Liver (tissue), 9 donors: ENCODE measurements around the gene CASP3. TPM values are rescaled to one million over a fixed set of nuclear protein-coding genes. Genes with fewer than 3 reads are reported as not detected.

Experiments used
- DNase-seq: peaks from one replicate; pipeline ENCODE4 v3.0.0-alpha.2; 2017; ENCODE audit warnings: low spot score
- H3K27ac ChIP-seq, 2 donors: one replicate each; pipeline ENCODE4 v1.7.0; 2013; ENCODE audit warnings: inconsistent platforms in 2 of 2, low read length in 2 of 2, control low read depth in 1 of 2, low read depth in 1 of 2, mild to moderate bottlenecking in 1 of 2
- H3K27me3 ChIP-seq, 4 donors: one replicate each; pipeline versions ENCODE4 v1.6.1 to v1.7.0; 2013; ENCODE audit warnings: low read length in 3 of 4, inconsistent platforms in 1 of 4, mild to moderate bottlenecking in 1 of 4, moderate library complexity in 1 of 4; ENCODE audit not compliant: control insufficient read depth in 4 of 4, insufficient read depth in 4 of 4
- H3K36me3 ChIP-seq, 4 donors: one replicate each; pipeline versions ENCODE4 v1.6.1 to v1.7.0; 2013; ENCODE audit warnings: low read length in 3 of 4, mild to moderate bottlenecking in 3 of 4, low read depth in 1 of 4, moderate library complexity in 1 of 4; ENCODE audit not compliant: control insufficient read depth in 4 of 4, insufficient read depth in 3 of 4
- H3K4me1 ChIP-seq, 4 donors: one replicate each; pipeline versions ENCODE4 v1.6.1 to v1.7.0; 2013; ENCODE audit warnings: low read length in 3 of 4, mild to moderate bottlenecking in 3 of 4, moderate library complexity in 1 of 4; ENCODE audit not compliant: control insufficient read depth in 4 of 4, insufficient read depth in 4 of 4
- H3K4me3 ChIP-seq, 3 donors: one replicate each; pipeline versions ENCODE4 v1.6.1 to v1.7.0; 2013; ENCODE audit warnings: low read length in 3 of 3, control low read depth in 1 of 3, low read depth in 1 of 3, mild to moderate bottlenecking in 1 of 3
- H3K9ac ChIP-seq, 2 donors: one replicate each; pipeline ENCODE4 v1.7.0; 2013; ENCODE audit warnings: low read length in 2 of 2, mild to moderate bottlenecking in 2 of 2, moderate library complexity in 2 of 2, control low read depth in 1 of 2, low read depth in 1 of 2
- H3K9me3 ChIP-seq, 4 donors: one replicate each; pipeline versions ENCODE4 v1.6.1 to v1.7.0; 2013; ENCODE audit warnings: low read length in 3 of 4; ENCODE audit not compliant: control insufficient read depth in 4 of 4
- EGR1 ChIP-seq, 2 donors: IDR thresholded peaks; 2 replicates each; pipeline ENCODE4 v1.6.1; 2016 to 2018; ENCODE audit warnings: antibody characterized with exemption in 2 of 2, low read depth in 2 of 2
- FOXA1 ChIP-seq: IDR thresholded peaks from 2 replicates; pipeline ENCODE4 v1.6.1; 2016; ENCODE audit warnings: antibody characterized with exemption
- FOXA2 ChIP-seq: IDR thresholded peaks from 2 replicates; pipeline ENCODE4 v1.6.1; 2016; ENCODE audit warnings: antibody characterized with exemption
- HNF4A ChIP-seq, 2 donors: conservative IDR thresholded peaks; 2 replicates each; pipeline ENCODE4 v1.6.1; 2016; ENCODE audit warnings: antibody characterized with exemption in 2 of 2, mild to moderate bottlenecking in 2 of 2
- HNF4G ChIP-seq: IDR thresholded peaks from 2 replicates; pipeline ENCODE4 v1.6.1; 2016; ENCODE audit warnings: antibody characterized with exemption
- JUND ChIP-seq, 2 donors: IDR thresholded peaks; 2 replicates each; pipeline ENCODE4 v1.6.1; 2016; ENCODE audit warnings: antibody characterized with exemption in 2 of 2
- NR2F2 ChIP-seq: IDR thresholded peaks from 2 replicates; pipeline ENCODE4 v1.6.1; 2016; ENCODE audit warnings: antibody characterized with exemption
- RAD21 ChIP-seq, 2 donors: IDR thresholded peaks; 2 replicates each; pipeline ENCODE4 v1.6.1; 2016; ENCODE audit warnings: antibody characterized with exemption in 2 of 2, mild to moderate bottlenecking in 2 of 2
- RXRA ChIP-seq, 2 donors: IDR thresholded peaks; 2 replicates each; pipeline ENCODE4 v1.6.1; 2017 to 2018; ENCODE audit warnings: antibody characterized with exemption in 2 of 2, mild to moderate bottlenecking in 1 of 2
- TAF1 ChIP-seq: conservative IDR thresholded peaks from 2 replicates; pipeline ENCODE4 v1.6.1; 2016; ENCODE audit warnings: antibody characterized with exemption, mild to moderate bottlenecking
- YY1 ChIP-seq: IDR thresholded peaks from 2 replicates; pipeline ENCODE4 v1.6.1; 2016; ENCODE audit warnings: antibody characterized with exemption, mild to moderate bottlenecking
- WGBS: extraction: QIAGEN DNeasy Blood & Tissue Kit; methylation state at CpG from one replicate; pipeline ENCODE4 v1.1.7; 2013; 5-methylcytosine and 5-hydroxymethylcytosine counted together
- polyA plus RNA-seq, 2 donors: library from polyadenylated mRNA; stranded (reverse) in 1 of 2; unstranded in 1 of 2; fragments of 200-250 nt in 1 of 2; fragments of >200 nt in 1 of 2; fragmentation: Nextera tagmentation in 1 of 2; extraction: Ambion mirVana in 1 of 2; gene quantifications; one replicate each; pipeline versions ENCODE4 v1.2.1 to v1.2.3, GENCODE V29; 2013 to 2015
- total RNA-seq, 2 donors: library from RNA; depleted of rRNA; stranded (reverse); fragments of >200 nt; gene quantifications; one replicate each; pipeline ENCODE4 v1.2.3, GENCODE V29; 2014
- TF ChIP-seq, protein P1 (sequence below): IDR thresholded peaks from 2 replicates; pipeline ENCODE4 v1.6.1; 2016; ENCODE audit warnings: antibody characterized with exemption
- TF ChIP-seq, protein P2 (sequence below): IDR thresholded peaks from 2 replicates; pipeline ENCODE4 v1.6.1; 2016; ENCODE audit warnings: antibody characterized with exemption
- TF ChIP-seq, protein P3 (sequence below): IDR thresholded peaks from 2 replicates; pipeline ENCODE4 v1.6.1; 2016; ENCODE audit warnings: antibody characterized with exemption
- TF ChIP-seq, protein P4 (sequence below): fragments of 150-350 bp; IDR thresholded peaks from 2 replicates; pipeline ENCODE4 v1.5.1; 2017; ENCODE audit warnings: improper control_type of control experiment, low read depth, low read length; ENCODE audit not compliant: missing input control
- donor health status: healthy.
- donor health status: healthy.
- donor health status: healthy.
- donor health status: healthy.
- donor health status: healthy.

The CASP3 gene
- total and polyA plus RNA-seq, 4 donors = 7.8 to 30.1 (median 11.8) TPM

DNA sequence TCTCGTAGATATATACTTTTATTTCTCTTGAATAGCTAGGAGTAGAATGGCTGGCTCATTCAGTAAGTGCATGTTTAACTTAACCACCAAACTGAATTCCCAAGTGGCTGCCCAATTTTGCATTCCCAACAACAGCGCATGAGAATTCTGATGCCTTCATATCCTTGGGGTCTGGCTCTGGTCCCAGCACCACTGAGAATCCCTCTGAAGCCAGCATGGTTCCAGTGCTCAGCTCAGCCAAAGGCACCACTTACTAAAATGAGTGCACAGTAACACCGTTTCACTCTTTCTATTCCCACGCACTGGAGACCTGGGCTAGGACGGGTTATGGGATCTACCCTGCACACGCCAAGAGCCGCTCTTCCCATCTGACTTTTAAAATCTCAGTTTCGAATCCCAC is 60.4 kb downstream of the CASP3 start:
- Histone ChIP-seq H3K9me3 (no peaks in the 10 kb centered on the region), H3K36me3 (no peaks in the 10 kb centered on the region), H3K27ac (no peak overlapping the region), H3K9ac (no peak overlapping the region), H3K4me3 (no peak overlapping the region), H3K4me1 (no peaks in the 10 kb centered on the region), H3K27me3 (no peaks in the 10 kb centered on the region)
- no peak for DNase-seq
- WGBS = 93% methylated on average over 8 of the region's 8 CpGs
- TF ChIP-seq, protein P1, sequence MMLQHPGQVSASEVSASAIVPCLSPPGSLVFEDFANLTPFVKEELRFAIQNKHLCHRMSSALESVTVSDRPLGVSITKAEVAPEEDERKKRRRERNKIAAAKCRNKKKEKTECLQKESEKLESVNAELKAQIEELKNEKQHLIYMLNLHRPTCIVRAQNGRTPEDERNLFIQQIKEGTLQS = no peak
- no peak for TF ChIP-seq FOXA1
- TF ChIP-seq, protein P2, sequence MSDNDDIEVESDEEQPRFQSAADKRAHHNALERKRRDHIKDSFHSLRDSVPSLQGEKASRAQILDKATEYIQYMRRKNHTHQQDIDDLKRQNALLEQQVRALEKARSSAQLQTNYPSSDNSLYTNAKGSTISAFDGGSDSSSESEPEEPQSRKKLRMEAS = no peak
- no peak for TF ChIP-seq RXRA (IDR thresholded peaks at IDR 0.05)
- TF ChIP-seq, protein P3, sequence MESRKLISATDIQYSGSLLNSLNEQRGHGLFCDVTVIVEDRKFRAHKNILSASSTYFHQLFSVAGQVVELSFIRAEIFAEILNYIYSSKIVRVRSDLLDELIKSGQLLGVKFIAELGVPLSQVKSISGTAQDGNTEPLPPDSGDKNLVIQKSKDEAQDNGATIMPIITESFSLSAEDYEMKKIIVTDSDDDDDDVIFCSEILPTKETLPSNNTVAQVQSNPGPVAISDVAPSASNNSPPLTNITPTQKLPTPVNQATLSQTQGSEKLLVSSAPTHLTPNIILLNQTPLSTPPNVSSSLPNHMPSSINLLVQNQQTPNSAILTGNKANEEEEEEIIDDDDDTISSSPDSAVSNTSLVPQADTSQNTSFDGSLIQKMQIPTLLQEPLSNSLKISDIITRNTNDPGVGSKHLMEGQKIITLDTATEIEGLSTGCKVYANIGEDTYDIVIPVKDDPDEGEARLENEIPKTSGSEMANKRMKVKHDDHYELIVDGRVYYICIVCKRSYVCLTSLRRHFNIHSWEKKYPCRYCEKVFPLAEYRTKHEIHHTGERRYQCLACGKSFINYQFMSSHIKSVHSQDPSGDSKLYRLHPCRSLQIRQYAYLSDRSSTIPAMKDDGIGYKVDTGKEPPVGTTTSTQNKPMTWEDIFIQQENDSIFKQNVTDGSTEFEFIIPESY = no peak
- no peak for TF ChIP-seq JUND (IDR thresholded peaks at IDR 0.05)

DNA sequence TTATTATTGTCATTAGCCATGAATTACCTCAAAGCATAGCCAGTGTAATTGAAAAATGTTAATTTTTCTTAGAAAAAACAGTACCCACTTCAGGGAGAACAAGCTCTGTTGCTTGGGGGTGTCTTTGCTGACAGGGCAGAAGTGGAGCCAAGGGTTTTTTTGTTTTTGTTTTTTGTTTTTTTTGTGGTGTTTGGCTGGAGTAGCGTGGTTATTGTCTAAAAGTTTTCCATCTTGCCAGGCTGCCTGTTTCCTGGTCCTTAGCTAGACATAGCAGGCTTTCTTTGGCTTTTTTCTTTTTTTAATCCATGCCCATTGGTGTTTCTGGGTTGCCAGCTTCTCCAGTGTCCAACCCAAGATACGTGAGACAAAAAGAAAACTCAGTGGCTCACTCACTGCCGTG is 61.5 kb downstream of the CASP3 start:
- H3K4me3 ChIP-seq = no peak overlapping the region
- no peak for TF ChIP-seq RAD21 (IDR thresholded peaks at IDR 0.05)
- no peak for TF ChIP-seq RXRA (IDR thresholded peaks at IDR 0.05)
- no peak for TF ChIP-seq FOXA1
- TF ChIP-seq FOXA2 = no peak
- TF ChIP-seq, protein P2 = no peak
- no peak for TF ChIP-seq HNF4A (conservative IDR thresholded peaks at IDR 0.05)
- no peak for TF ChIP-seq EGR1 (IDR thresholded peaks at IDR 0.05; ENCODE audit: low read depth in 2 of 2)
- no peak for TF ChIP-seq HNF4G
- TF ChIP-seq YY1 = no peak
- TF ChIP-seq, protein P4, sequence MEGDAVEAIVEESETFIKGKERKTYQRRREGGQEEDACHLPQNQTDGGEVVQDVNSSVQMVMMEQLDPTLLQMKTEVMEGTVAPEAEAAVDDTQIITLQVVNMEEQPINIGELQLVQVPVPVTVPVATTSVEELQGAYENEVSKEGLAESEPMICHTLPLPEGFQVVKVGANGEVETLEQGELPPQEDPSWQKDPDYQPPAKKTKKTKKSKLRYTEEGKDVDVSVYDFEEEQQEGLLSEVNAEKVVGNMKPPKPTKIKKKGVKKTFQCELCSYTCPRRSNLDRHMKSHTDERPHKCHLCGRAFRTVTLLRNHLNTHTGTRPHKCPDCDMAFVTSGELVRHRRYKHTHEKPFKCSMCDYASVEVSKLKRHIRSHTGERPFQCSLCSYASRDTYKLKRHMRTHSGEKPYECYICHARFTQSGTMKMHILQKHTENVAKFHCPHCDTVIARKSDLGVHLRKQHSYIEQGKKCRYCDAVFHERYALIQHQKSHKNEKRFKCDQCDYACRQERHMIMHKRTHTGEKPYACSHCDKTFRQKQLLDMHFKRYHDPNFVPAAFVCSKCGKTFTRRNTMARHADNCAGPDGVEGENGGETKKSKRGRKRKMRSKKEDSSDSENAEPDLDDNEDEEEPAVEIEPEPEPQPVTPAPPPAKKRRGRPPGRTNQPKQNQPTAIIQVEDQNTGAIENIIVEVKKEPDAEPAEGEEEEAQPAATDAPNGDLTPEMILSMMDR = no peak
- no peak for TF ChIP-seq TAF1
- TF ChIP-seq, protein P3 = no peak
- no peak for TF ChIP-seq NR2F2
- WGBS = 89% methylated on average over 3 of the region's 3 CpGs

More for the DNA sequence above, 61.5 kb downstream of the CASP3 start:
- no peak overlapping the region for H3K9ac ChIP-seq
- no peak overlapping the region for H3K27ac ChIP-seq
- H3K9me3 ChIP-seq = no peaks in the 10 kb centered on the region
- DNase-seq = no peak
- no peaks in the 10 kb centered on the region for H3K27me3 ChIP-seq
- no peaks in the 10 kb centered on the region for H3K36me3 ChIP-seq
- H3K4me1 ChIP-seq = no peaks in the 10 kb centered on the region
